IPS DF 4.7 (cell line): ENCODE data around the gene RPS6KA2.

ENCODE experiments used
- DNase-seq: peaks from one replicate; pipeline ENCODE4 v3.0.0-alpha.2; 2013; ENCODE audit warnings: low spot score; ENCODE audit errors: extremely low read depth

The RPS6KA2 gene

GRCh38 chr6:166616261-166617238 lies 10.5 kb downstream of the RPS6KA2 start:
- DNase-seq, result no peak

GRCh38 chr6:166615059-166615770 lies 11.8 kb downstream of the RPS6KA2 start:
- DNase-seq, result no peak

GRCh38 chr6:166614589-166614988 lies 12.5 kb downstream of the RPS6KA2 start:
- no peak for DNase-seq

- no peak for DNase-seq
Measured at GRCh38 chr6:166614171-166614583, 12.9 kb downstream of the RPS6KA2 start.

- no peak for DNase-seq
Measured at GRCh38 chr6:166613027-166613426, 14.0 kb downstream of the RPS6KA2 start.

GRCh38 chr6:166612471-166612881 lies 14.6 kb downstream of the RPS6KA2 start:
- no peak for DNase-seq

GRCh38 chr6:166611631-166612030 lies 15.4 kb downstream of the RPS6KA2 start:
- DNase-seq, result no peak

GRCh38 chr6:166610069-166610468 lies 17.0 kb downstream of the RPS6KA2 start:
- no peak for DNase-seq

GRCh38 chr6:166608774-166609173 lies 18.3 kb downstream of the RPS6KA2 start:
- no peak for DNase-seq

GRCh38 chr6:166605752-166606151 lies 21.3 kb downstream of the RPS6KA2 start:
- no peak for DNase-seq

GRCh38 chr6:166604911-166605310 lies 22.1 kb downstream of the RPS6KA2 start:
- no peak for DNase-seq

- no peak for DNase-seq
Measured at GRCh38 chr6:166604328-166604727, 22.7 kb downstream of the RPS6KA2 start.

GRCh38 chr6:166603043-166603690 lies 23.9 kb downstream of the RPS6KA2 start:
- DNase-seq, result no peak

GRCh38 chr6:166601956-166602355 lies 25.1 kb downstream of the RPS6KA2 start:
- DNase-seq, result no peak

- DNase-seq, result no peak
Measured at GRCh38 chr6:166600931-166601330, 26.1 kb downstream of the RPS6KA2 start.

- no peak for DNase-seq
Measured at GRCh38 chr6:166599205-166599604, 27.8 kb downstream of the RPS6KA2 start.

GRCh38 chr6:166598441-166599138 lies 28.5 kb downstream of the RPS6KA2 start:
- no peak for DNase-seq

GRCh38 chr6:166597711-166598440 lies 29.2 kb downstream of the RPS6KA2 start:
- DNase-seq, result no peak

- no peak for DNase-seq
Measured at GRCh38 chr6:166596776-166597507, 30.1 kb downstream of the RPS6KA2 start.

GRCh38 chr6:166595949-166596348 lies 31.1 kb downstream of the RPS6KA2 start:
- no peak for DNase-seq
